HepG2 (cell line): Measurements from ENCODE around the gene BMP6. TPM values are rescaled to one million over a fixed set of nuclear protein-coding genes. Genes with fewer than 3 reads are reported as not detected.

Experiments used
- ATAC-seq: fragments of 200-7000 bp; cut with Tn5 transposase; 3 replicates; pipeline ENCODE4 v1.9.1; 2020; ENCODE audit warnings: mild to moderate bottlenecking, moderate library complexity
- BruUV-seq: library from RNA; stranded (reverse); fragments of 400-500 nt; replicated peaks from 2 replicates; lab custom pipeline; 2021; lab: Mats Ljungman, UMichigan
- CTCF ChIA-PET: fragments of 300-600 bp; formaldehyde crosslinking; extraction: SDS; loops from one replicate; lab custom pipeline; 2021; ENCODE audit warnings: low total read pairs, inconsistent platforms, low intra/inter-chr PET ratio; lab: Yijun Ruan, JAX
- POLR2A ChIA-PET: fragments of 350-600 bp; sonication (Branson Sonifier 250); formaldehyde crosslinking; loops from one replicate; lab custom pipeline; 2020; ENCODE audit warnings: antibody characterized with exemption, inconsistent platforms; lab: Yijun Ruan, JAX
- DNase-seq: peaks from one replicate; pipeline ENCODE4 v3.0.0-alpha.2; 2015; ENCODE audit warnings: low spot score
- FAIRE-seq: peaks from 3 replicates; lab custom pipeline; 2011; peaks lifted over from hg19 to GRCh38; lab: Jason Lieb, UNC
- H2AFZ ChIP-seq: one replicate; pipeline ENCODE4 v1.6.1; 2011; ENCODE audit warnings: low read length, inconsistent platforms
- H3K27ac ChIP-seq: fragments of 300-600 bp; 3 replicates; pipeline ENCODE4 v1.8.0; 2011; ENCODE audit warnings: mixed run types, mild to moderate bottlenecking, mixed read lengths, low read length, inconsistent platforms; ENCODE audit not compliant: insufficient read depth; ENCODE audit errors: extremely low read length
- H3K27me3 ChIP-seq, 2 experiments: fragments of 200-600 bp in 1 of 2; 2 replicates in 1 of 2; 3 replicates in 1 of 2; pipeline versions ENCODE4 v1.6.0 to v1.8.0; 2011; ENCODE audit warnings: low read length in 2 of 2, mild to moderate bottlenecking in 2 of 2, moderate library complexity in 2 of 2, inconsistent platforms in 1 of 2; ENCODE audit not compliant: insufficient read depth in 2 of 2, control insufficient read depth in 1 of 2
- H3K36me3 ChIP-seq, 2 experiments: fragments of 200-600 bp in 1 of 2; replicated peaks in 1 of 2; 2 replicates in 1 of 2; 3 replicates in 1 of 2; pipeline versions ENCODE4 v1.5.1 to v1.8.0; 2011; ENCODE audit warnings: low read length in 2 of 2, inconsistent platforms in 1 of 2; ENCODE audit not compliant: insufficient read depth in 2 of 2, control insufficient read depth in 1 of 2
- H3K4me1 ChIP-seq: 2 replicates; pipeline ENCODE4 v1.5.1; 2012; ENCODE audit warnings: low read length, inconsistent platforms; ENCODE audit not compliant: insufficient read depth
- H3K4me2 ChIP-seq: 2 replicates; pipeline ENCODE4 v1.6.0; 2011; ENCODE audit warnings: low read depth, low read length, inconsistent platforms
- H3K4me3 ChIP-seq, 3 experiments: fragments of 200-600 bp in 1 of 3; sonication (generic), shearing (Covaris generic) in 1 of 3; replicated peaks in 1 of 3; 2 replicates each; pipeline ENCODE4 v1.5.1; 2011 to 2016; ENCODE audit warnings: low read length in 3 of 3, inconsistent platforms in 2 of 3, low read depth in 2 of 3, mild to moderate bottlenecking in 2 of 3, control low read depth in 1 of 3, mixed read lengths in 1 of 3; ENCODE audit not compliant: insufficient read depth in 1 of 3
- H3K79me2 ChIP-seq: one replicate; pipeline ENCODE4 v1.6.1; 2011; ENCODE audit warnings: low read length, inconsistent platforms; ENCODE audit not compliant: insufficient read depth
- H3K9ac ChIP-seq: 2 replicates; pipeline ENCODE4 v1.6.0; 2011; ENCODE audit warnings: mild to moderate bottlenecking, low read depth, low read length, inconsistent platforms; ENCODE audit not compliant: insufficient read depth
- H3K9me3 ChIP-seq: 2 replicates; pipeline ENCODE4 v1.5.1; 2012; ENCODE audit warnings: mild to moderate bottlenecking, low read length
- H4K20me1 ChIP-seq: 2 replicates; pipeline ENCODE4 v1.6.0; 2011; ENCODE audit warnings: inconsistent platforms, mild to moderate bottlenecking, low read length, moderate library complexity; ENCODE audit not compliant: insufficient read depth
- ARID2 ChIP-seq: sonication (generic); formaldehyde crosslinking; IDR thresholded peaks from 2 replicates; pipeline ENCODE4 v1.8.1; 2022; ENCODE audit warnings: mild to moderate bottlenecking, missing genetic modification reagents, borderline replicate concordance
- ATF1 ChIP-seq: IDR thresholded peaks from 2 replicates; pipeline ENCODE4 v1.6.1; 2016; ENCODE audit warnings: mild to moderate bottlenecking, control low read depth
- GLI4 ChIP-seq: sonication (generic); formaldehyde crosslinking; IDR thresholded peaks from 2 replicates; pipeline ENCODE4 v1.5.1; 2020; ENCODE audit warnings: missing genetic modification reagents, mild to moderate bottlenecking, moderate library complexity, borderline replicate concordance
- KAT2B ChIP-seq: fragments of 150-350 bp; IDR thresholded peaks from 2 replicates; pipeline ENCODE4 v1.6.1; 2014; ENCODE audit warnings: low read depth, low read length, borderline replicate concordance
- MTA1 ChIP-seq: sonication (generic); formaldehyde crosslinking; IDR thresholded peaks from 2 replicates; pipeline ENCODE4 v1.4.0; 2020; ENCODE audit warnings: missing genetic modification reagents, mild to moderate bottlenecking, borderline replicate concordance
- PHF21A ChIP-seq: sonication (generic); formaldehyde crosslinking; IDR thresholded peaks from 2 replicates; pipeline ENCODE4 v1.5.0; 2020; ENCODE audit warnings: mild to moderate bottlenecking, missing genetic modification reagents
- REPIN1 ChIP-seq: sonication (generic); formaldehyde crosslinking; IDR thresholded peaks from 2 replicates; pipeline ENCODE4 v1.8.0; 2022; ENCODE audit warnings: missing genetic modification reagents, low read depth, mild to moderate bottlenecking, borderline replicate concordance
- TAF1 ChIP-seq: sonication (generic); formaldehyde crosslinking; IDR thresholded peaks from 2 replicates; pipeline ENCODE4 v1.4.0; 2020; ENCODE audit warnings: missing genetic modification reagents
- ZNF362 ChIP-seq: sonication (generic); formaldehyde crosslinking; IDR thresholded peaks from 2 replicates; pipeline ENCODE4 v1.4.0; 2020; ENCODE audit warnings: missing genetic modification reagents, mild to moderate bottlenecking, borderline replicate concordance
- ZNF367 ChIP-seq: sonication (generic); formaldehyde crosslinking; IDR thresholded peaks from 2 replicates; pipeline ENCODE4 v1.4.0; 2020; ENCODE audit warnings: missing genetic modification reagents, borderline replicate concordance
- ZNF430 ChIP-seq: sonication (generic); formaldehyde crosslinking; IDR thresholded peaks from 2 replicates; pipeline ENCODE4 v1.9.0; 2021; ENCODE audit warnings: mild to moderate bottlenecking, missing genetic modification reagents
- ZNF496 ChIP-seq: sonication (generic); formaldehyde crosslinking; IDR thresholded peaks from 2 replicates; pipeline ENCODE4 v1.8.1; 2023; ENCODE audit warnings: mild to moderate bottlenecking, moderate library complexity, missing genetic modification reagents; ENCODE audit not compliant: insufficient replicate concordance
- ZNF609 ChIP-seq: sonication (generic); formaldehyde crosslinking; IDR thresholded peaks from 2 replicates; pipeline ENCODE4 v1.4.0; 2020; ENCODE audit warnings: mild to moderate bottlenecking, missing genetic modification reagents, borderline replicate concordance
- ZNF766 ChIP-seq: sonication (generic); formaldehyde crosslinking; IDR thresholded peaks from 2 replicates; pipeline ENCODE4 v1.5.0; 2020; ENCODE audit warnings: missing genetic modification reagents, borderline replicate concordance
- ZNF777 ChIP-seq: sonication (generic); formaldehyde crosslinking; IDR thresholded peaks from 2 replicates; pipeline ENCODE4 v1.4.0; 2020; ENCODE audit warnings: missing genetic modification reagents
- WGBS: methylation state at CpG from one replicate; pipeline ENCODE4 v1.1.6; 2017; ENCODE audit warnings: low lambda C conversion rate; 5-methylcytosine and 5-hydroxymethylcytosine counted together
- in situ Hi-C: cut with HindIII; loops from 2 replicates; pipeline ENCODE4 v1.10.0; 2017; ENCODE audit warnings: low pct_unique_long_range_greater_than_20kb; ENCODE audit not compliant: extremely low pct_ligation_motif_present
- intact Hi-C: fragments of 100-400 bp; cut with micrococcal nuclease; formaldehyde crosslinking; loops from one replicate; pipeline ENCODE4 v1.10.0; 2022; ENCODE audit not compliant: unreplicated experiment
- polyA plus RNA-seq, 8 experiments: library from polyadenylated mRNA; depleted of rRNA in 3 of 8; stranded (reverse) in 7 of 8; unstranded in 1 of 8; fragments of >200 nt; fragmentation: Illumina TruSeq in 4 of 8; extraction: Trizol in 4 of 8; gene quantifications; 2 replicates each; pipeline versions ENCODE4 v1.2.1 to v1.2.3, GENCODE V29; 2011 to 2016; ENCODE audit warnings: low read depth in 4 of 8, missing spikeins in 1 of 8, mixed read lengths in 1 of 8; ENCODE audit not compliant: insufficient read depth in 1 of 8
- total RNA-seq, 5 experiments: library from RNA; depleted of rRNA; stranded (reverse); fragments of >200 nt; fragmentation: Illumina TruSeq; extraction: Trizol; gene quantifications; 2 replicates each; pipeline ENCODE4 v1.2.3, GENCODE V29; 2016; ENCODE audit warnings: low read depth in 1 of 5
- TF ChIP-seq, protein P1 (sequence below): sonication (generic); formaldehyde crosslinking; IDR thresholded peaks from 2 replicates; pipeline ENCODE4 v1.4.0; 2020; ENCODE audit warnings: mild to moderate bottlenecking, missing genetic modification reagents

The BMP6 gene
- total and polyA plus RNA-seq, 2 of the 13 experiments (the other 11 are each of a cell fraction or from before 2014, with no cell fraction given) = 0.09 to 0.18 TPM

DNA sequence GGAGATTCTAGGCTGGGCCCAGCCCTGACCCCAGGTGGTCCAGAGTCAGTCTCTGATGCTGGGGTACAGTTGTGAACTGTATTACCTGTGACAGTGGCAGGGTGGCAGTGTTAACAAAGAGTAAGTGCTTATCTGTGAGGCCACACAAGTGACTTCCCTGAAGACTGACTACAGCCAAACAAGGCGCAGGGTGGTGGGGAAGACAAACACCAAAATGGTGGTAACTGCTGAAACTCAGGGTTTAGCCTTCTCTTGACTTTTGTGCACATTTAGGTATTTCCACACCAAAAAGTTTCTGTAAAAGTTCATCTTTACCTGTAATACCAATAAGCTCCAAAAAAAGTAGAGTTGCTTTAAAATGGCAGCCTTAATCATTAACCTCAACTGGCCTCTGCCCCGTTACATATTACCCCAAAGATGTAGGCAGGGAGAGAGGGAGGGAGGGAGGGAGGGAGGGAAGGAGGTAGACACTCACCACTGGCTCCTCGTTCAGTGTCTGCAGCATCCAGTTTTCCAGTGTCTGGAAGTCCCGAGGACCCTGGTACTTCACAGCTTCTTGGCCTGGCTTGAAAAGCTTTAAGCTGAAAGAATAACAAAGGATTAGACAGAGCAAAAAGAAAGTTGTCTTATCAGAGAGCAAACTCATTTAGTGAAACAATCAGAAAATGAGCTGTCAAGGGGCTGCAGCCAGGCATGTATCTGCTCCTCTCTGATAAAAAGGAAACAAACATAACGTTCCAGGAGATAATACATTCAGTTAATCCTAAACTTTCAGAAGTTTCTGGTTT, 173.4 kb downstream of the BMP6 start:
- no TSS peak for BruUV-seq
- Histone ChIP-seq H3K4me3 (no peak overlapping the region), H3K79me2 (peaks cover 16% of the 10 kb centered on the region), H4K20me1 (peaks cover 20% of the 10 kb centered on the region; the same call in 1 of the 2 replicates), H3K9ac (no peak overlapping the region), H3K36me3 (peaks cover 72 to 98% of the 10 kb centered on the region in 2 experiments), H3K4me1 (peaks cover 25% of the 10 kb centered on the region), H3K9me3 (no peaks in the 10 kb centered on the region), H2AFZ (no peak overlapping the region), H3K4me2 (no peak overlapping the region), H3K27me3 (no peaks in the 10 kb centered on the region), H3K27ac (no peak overlapping the region)
- CTCF ChIA-PET = interaction anchor here (1.7 to 2.8 kb wide), 2 partner anchors 93 to 107 kb away, joined by 15 to 19 read pairs; no protein-coding TSS in a partner anchor
- DNase-seq (peak; percentile 50), FAIRE-seq (peak; percentile 81), ATAC-seq (peak; percentile 72)
- POLR2A ChIA-PET = interaction anchor here (1.0 to 2.1 kb wide), 2 partner anchors 10 kb away, joined by 5 to 15 read pairs; no protein-coding TSS in a partner anchor
- intact Hi-C loops (loop anchor here (1.0 kb wide), 2 partner anchors 93 to 107 kb away; no protein-coding TSS in a partner anchor), in situ Hi-C loops (loop anchor here (5.0 kb wide), 1 partner anchor 93 kb away; no protein-coding TSS in a partner anchor)
- WGBS = 72% methylated on average over 5 of the region's 5 CpGs
- TF ChIP-seq ZNF362 (CRISPR knock-in tag) = no peak
- TF ChIP-seq ZNF766 (CRISPR knock-in tag) = no peak
- TF ChIP-seq GLI4 = no peak
- TF ChIP-seq ZNF496 (CRISPR knock-in tag) = no peak
- TF ChIP-seq ZNF777 (CRISPR knock-in tag) = no peak
- no peak for TF ChIP-seq ARID2 (CRISPR knock-in tag)
- 0 out of 2 replicates have a peak, but pooled peaks have one; percentile 22 for TF ChIP-seq ZNF430 (CRISPR knock-in tag)
- no peak for TF ChIP-seq KAT2B
- TF ChIP-seq REPIN1 (CRISPR knock-in tag) = no peak
- no peak for TF ChIP-seq ATF1 (CRISPR knock-in tag)
- TF ChIP-seq TAF1 (CRISPR knock-in tag) = no peak
- no peak for TF ChIP-seq MTA1 (CRISPR knock-in tag)
- TF ChIP-seq, protein P1, sequence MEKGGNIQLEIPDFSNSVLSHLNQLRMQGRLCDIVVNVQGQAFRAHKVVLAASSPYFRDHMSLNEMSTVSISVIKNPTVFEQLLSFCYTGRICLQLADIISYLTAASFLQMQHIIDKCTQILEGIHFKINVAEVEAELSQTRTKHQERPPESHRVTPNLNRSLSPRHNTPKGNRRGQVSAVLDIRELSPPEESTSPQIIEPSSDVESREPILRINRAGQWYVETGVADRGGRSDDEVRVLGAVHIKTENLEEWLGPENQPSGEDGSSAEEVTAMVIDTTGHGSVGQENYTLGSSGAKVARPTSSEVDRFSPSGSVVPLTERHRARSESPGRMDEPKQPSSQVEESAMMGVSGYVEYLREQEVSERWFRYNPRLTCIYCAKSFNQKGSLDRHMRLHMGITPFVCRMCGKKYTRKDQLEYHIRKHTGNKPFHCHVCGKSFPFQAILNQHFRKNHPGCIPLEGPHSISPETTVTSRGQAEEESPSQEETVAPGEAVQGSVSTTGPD (CRISPR knock-in tag) = no peak
- no peak for TF ChIP-seq PHF21A (CRISPR knock-in tag)
- no peak for TF ChIP-seq ZNF609
- no peak for TF ChIP-seq ZNF367 (CRISPR knock-in tag)
